Heart left ventricle (tissue), 13 donors: ENCODE results near the gene ODF4.

Experiments used
- CTCF ChIP-seq, 12 donors: fragments of 200-600 bp; sonication (generic) in 4 of 12; IDR thresholded peaks; one replicate each; pipeline versions ENCODE4 v1.5.0 to v1.8.0; 2018 to 2022; ENCODE audit warnings: antibody characterized with exemption in 12 of 12, mild to moderate bottlenecking in 5 of 12
- POLR2A ChIP-seq, 2 donors: fragments of 450-650 bp; IDR thresholded peaks; one replicate each; pipeline ENCODE4 v1.6.1; 2017; ENCODE audit warnings: antibody characterized with exemption in 2 of 2, mild to moderate bottlenecking in 2 of 2, moderate library complexity in 2 of 2
- donor health status: ischemic (EF 13 %, LVEDD 7.1; RV severe dilation, severe dysfunction).
- donor health status: DM: no; HTN: yes; CAD: no.
- donor health status: DM: no; HTN: no; CAD: no.
- donor health status: ischemic (EF 25% LVEDD 6.9; RV normal size, moderate dysfunction).
- donor health status: ischemic (EF 25% LVEDD 5.7; RV mildly dilated, moderate dysfunction).
- donor health status: ischemic (EF 35%, LVEDD 5.7; RV mildly dilated, moderate dysfunction).
- donor health status: nonischemic (EF 11% LVEDD 7.7; RV severe dilation, severe dysfunction).
- donor health status: DM: yes; HTN: yes; CAD: no.
- donor health status: PGD.
- donor health status: ischemic (EF 29% LVEDD 5.4; RV normal size, mild dysfunction).
- donor health status: nonischemic (EF 23%, LVEDD 6.1; RV moderate dilation, normal function).

DNA sequence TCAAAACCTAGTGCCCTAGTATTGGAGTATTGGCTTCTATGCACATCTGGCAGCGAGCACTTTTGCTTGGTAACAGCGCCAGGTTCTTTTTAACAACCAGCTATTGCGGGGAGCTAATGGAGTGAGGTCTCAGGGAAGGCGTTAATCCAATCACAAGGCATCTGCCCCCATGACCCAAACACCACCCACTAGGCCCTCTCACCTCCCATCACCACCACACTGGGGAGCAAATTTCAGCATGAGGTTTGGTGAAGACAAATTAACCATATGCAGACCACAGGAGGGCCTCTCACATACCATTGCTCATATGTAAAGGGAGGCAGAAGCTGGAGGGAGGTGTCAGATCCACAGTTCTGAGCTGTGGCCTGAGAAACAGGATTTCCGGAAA, 893 bp upstream of the ODF4 start:
- no peak for TF ChIP-seq CTCF (IDR thresholded peaks at IDR 0.05)
- no peak for TF ChIP-seq POLR2A (IDR thresholded peaks at IDR 0.05)
